Ovary (tissue), 3 donors: ENCODE results near the gene NDOR1.

Experiments
- POLR2A ChIP-seq: fragments of 450-650 bp; IDR thresholded peaks from one replicate; pipeline ENCODE4 v1.6.1; 2017; ENCODE audit warnings: antibody characterized with exemption, mild to moderate bottlenecking, moderate library complexity
- TF ChIP-seq, protein P1 (sequence below), 3 donors: fragments of 450-650 bp in 2 of 3; fragments of 200-600 bp in 1 of 3; IDR thresholded peaks; one replicate each; pipeline versions ENCODE4 v1.5.1 to v1.8.0; 2016 to 2022; ENCODE audit warnings: antibody characterized with exemption in 3 of 3, mild to moderate bottlenecking in 1 of 3
- donor health status: DM: no; HTN: no; CAD: no.

DNA sequence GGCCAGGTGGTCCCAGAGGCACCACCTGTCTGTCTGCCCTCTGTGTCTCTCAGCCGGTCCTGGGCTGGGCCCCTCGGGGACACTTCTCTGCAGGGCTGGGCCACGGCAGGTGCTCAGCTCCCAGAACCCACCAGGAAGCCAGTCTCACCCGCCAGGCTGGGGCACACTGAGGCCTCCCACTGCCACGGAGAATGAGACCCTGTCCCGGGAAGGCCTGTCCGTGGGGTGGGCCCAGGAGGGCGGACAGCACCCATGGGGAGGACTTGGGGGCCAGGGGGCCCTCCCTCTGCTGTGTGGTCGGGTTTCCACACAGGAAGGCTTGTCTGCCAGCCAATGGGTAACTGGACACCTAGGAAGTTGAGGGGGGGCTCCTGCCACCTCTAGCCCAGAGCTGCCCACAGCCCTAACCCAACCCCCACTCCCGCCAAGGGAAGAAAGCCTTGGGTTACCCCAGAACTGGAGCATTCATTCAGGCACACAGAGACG, 31.5 kb downstream of the NDOR1 start:
- TF ChIP-seq, protein P1, sequence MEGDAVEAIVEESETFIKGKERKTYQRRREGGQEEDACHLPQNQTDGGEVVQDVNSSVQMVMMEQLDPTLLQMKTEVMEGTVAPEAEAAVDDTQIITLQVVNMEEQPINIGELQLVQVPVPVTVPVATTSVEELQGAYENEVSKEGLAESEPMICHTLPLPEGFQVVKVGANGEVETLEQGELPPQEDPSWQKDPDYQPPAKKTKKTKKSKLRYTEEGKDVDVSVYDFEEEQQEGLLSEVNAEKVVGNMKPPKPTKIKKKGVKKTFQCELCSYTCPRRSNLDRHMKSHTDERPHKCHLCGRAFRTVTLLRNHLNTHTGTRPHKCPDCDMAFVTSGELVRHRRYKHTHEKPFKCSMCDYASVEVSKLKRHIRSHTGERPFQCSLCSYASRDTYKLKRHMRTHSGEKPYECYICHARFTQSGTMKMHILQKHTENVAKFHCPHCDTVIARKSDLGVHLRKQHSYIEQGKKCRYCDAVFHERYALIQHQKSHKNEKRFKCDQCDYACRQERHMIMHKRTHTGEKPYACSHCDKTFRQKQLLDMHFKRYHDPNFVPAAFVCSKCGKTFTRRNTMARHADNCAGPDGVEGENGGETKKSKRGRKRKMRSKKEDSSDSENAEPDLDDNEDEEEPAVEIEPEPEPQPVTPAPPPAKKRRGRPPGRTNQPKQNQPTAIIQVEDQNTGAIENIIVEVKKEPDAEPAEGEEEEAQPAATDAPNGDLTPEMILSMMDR (IDR thresholded peaks at IDR 0.05) = no peak
- no peak for TF ChIP-seq POLR2A
